ENCODE measurements around the gene TRIM22. TPM values are rescaled to one million over a fixed set of nuclear protein-coding genes. Genes with fewer than 3 reads are reported as not detected.

Gene TRIM22
- total RNA-seq, 1 experiment from 2014 or later, result not detected

DNA sequence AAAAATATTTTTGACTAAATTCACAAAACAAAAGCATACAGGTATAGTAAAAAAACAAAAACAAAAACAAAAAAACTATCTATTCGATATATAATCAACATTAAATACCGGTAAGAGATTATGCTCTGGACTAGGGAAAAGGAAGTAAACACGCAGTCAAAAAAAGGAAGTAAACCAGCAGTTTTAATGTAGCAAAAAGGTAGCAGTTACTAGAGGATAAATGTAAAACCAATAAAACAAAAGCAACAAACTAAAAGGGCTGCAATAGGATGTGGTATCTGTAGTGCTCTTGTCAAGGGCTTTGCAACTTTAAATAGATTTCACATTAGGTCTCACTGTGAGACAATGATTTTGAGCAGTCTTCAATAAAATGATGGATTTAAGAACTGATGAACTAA is 2.4 kb downstream of the TRIM22 start:
- TF ChIP-seq, protein P1, sequence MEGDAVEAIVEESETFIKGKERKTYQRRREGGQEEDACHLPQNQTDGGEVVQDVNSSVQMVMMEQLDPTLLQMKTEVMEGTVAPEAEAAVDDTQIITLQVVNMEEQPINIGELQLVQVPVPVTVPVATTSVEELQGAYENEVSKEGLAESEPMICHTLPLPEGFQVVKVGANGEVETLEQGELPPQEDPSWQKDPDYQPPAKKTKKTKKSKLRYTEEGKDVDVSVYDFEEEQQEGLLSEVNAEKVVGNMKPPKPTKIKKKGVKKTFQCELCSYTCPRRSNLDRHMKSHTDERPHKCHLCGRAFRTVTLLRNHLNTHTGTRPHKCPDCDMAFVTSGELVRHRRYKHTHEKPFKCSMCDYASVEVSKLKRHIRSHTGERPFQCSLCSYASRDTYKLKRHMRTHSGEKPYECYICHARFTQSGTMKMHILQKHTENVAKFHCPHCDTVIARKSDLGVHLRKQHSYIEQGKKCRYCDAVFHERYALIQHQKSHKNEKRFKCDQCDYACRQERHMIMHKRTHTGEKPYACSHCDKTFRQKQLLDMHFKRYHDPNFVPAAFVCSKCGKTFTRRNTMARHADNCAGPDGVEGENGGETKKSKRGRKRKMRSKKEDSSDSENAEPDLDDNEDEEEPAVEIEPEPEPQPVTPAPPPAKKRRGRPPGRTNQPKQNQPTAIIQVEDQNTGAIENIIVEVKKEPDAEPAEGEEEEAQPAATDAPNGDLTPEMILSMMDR (IDR thresholded peaks at IDR 0.05; ENCODE audit: insufficient read depth in 1 of 2, low read depth in 1 of 2, low read length in 1 of 2, severe bottlenecking in 1 of 2, unreplicated experiment in 1 of 2), result no peak
- H3K4me3 ChIP-seq (ENCODE audit: low read depth, low read length), result no peak overlapping the region
- H3K9me3 ChIP-seq, result no peaks in the 10 kb centered on the region
- CTCF ChIA-PET, result no interaction called here
- no peak overlapping the region for H3K4me3 Mint-ChIP-seq (ENCODE audit: unreplicated experiment)
- peaks cover 16% of the 10 kb centered on the region for H3K4me1 Mint-ChIP-seq (ENCODE audit: low read depth, unreplicated experiment)
- no TSS peak for BruUV-seq (replicated peaks)
- H3K36me3 Mint-ChIP-seq (ENCODE audit: insufficient read depth, unreplicated experiment), result no peaks in the 10 kb centered on the region
- H3K36me3 ChIP-seq (ENCODE audit: control insufficient read depth, insufficient read depth, low read length), result no peaks in the 10 kb centered on the region
- no peaks in the 10 kb centered on the region for H3K27me3 ChIP-seq (replicated peaks; ENCODE audit: control insufficient read depth, insufficient read depth, low read length)
- no peaks in the 10 kb centered on the region for H3K9me3 Mint-ChIP-seq (ENCODE audit: unreplicated experiment)
- DNase-seq, result no peak
- no peak overlapping the region for H3K27ac Mint-ChIP-seq (ENCODE audit: unreplicated experiment)
- peaks cover 20% of the 10 kb centered on the region for H3K4me1 ChIP-seq
- peaks cover 5% of the 10 kb centered on the region for H3K27me3 Mint-ChIP-seq (ENCODE audit: insufficient read depth, unreplicated experiment)
- POLR2A ChIA-PET, result no interaction called here
- intact Hi-C loops (cut with micrococcal nuclease; ENCODE audit: unreplicated experiment), result no loop called here

DNA sequence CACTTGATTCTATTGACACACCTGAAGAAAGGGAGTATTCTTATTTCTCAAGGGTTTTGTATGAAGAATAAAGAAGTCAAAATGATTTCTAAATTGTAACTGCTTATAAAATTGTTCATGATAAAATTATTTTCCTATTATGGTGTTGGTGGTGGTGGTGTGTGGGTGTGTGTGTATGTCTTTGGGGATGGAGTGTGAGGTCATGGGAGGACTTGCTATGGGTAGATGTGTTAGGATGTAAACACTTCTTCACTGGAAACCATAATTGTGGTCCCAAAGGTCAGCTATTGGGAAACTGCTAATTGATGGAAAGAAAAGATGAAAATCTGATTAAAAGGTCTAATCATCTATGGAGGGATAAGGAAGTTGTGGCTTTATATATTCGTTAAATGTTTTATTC is 5.1 kb downstream of the TRIM22 start:
- POLR2A ChIA-PET, result no interaction called here
- TF ChIP-seq, protein P1 (IDR thresholded peaks at IDR 0.05; ENCODE audit: insufficient read depth in 1 of 2, low read depth in 1 of 2, low read length in 1 of 2, severe bottlenecking in 1 of 2, unreplicated experiment in 1 of 2), result no peak
- Histone ChIP-seq H3K4me3 (ENCODE audit: low read depth, low read length) (no peak overlapping the region), H3K27me3 (replicated peaks; ENCODE audit: control insufficient read depth, insufficient read depth, low read length) (no peaks in the 10 kb centered on the region), H3K9me3 (no peaks in the 10 kb centered on the region), H3K36me3 (ENCODE audit: control insufficient read depth, insufficient read depth, low read length) (no peaks in the 10 kb centered on the region), H3K4me1 (peaks cover 20% of the 10 kb centered on the region)
- Mint-ChIP-seq H3K36me3 (ENCODE audit: insufficient read depth, unreplicated experiment) (no peaks in the 10 kb centered on the region), H3K27me3 (ENCODE audit: insufficient read depth, unreplicated experiment) (peaks cover 5% of the 10 kb centered on the region), H3K4me1 (ENCODE audit: low read depth, unreplicated experiment) (peaks cover 14% of the 10 kb centered on the region), H3K4me3 (ENCODE audit: unreplicated experiment) (no peak overlapping the region), H3K27ac (ENCODE audit: unreplicated experiment) (no peak overlapping the region), H3K9me3 (ENCODE audit: unreplicated experiment) (no peaks in the 10 kb centered on the region)
- no TSS peak for BruUV-seq (replicated peaks)
- CTCF ChIA-PET, result no interaction called here
- no peak for DNase-seq
- intact Hi-C loops (cut with micrococcal nuclease; ENCODE audit: unreplicated experiment), result no loop called here

DNA sequence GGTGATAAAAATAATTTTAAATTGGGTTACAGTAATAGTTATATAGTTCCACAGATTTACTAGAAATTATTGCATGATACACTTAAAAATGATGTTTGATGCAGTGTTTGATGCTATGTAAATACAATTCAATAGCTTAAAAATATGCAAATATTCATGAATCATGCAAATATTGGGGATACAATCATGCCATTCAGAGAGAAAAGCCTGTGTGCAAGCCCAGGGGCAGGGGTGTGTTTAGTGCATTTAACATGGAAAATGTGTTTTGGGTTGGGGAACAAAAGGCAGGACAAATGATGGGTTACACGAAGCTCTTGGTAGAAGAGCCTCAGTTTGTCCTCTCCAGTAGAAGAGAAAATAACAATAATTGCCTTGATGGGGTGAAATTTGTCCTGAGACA is 6.0 kb downstream of the TRIM22 start:
- no peak overlapping the region for H3K4me3 Mint-ChIP-seq (ENCODE audit: unreplicated experiment)
- Histone ChIP-seq H3K4me3 (ENCODE audit: low read depth, low read length) (no peak overlapping the region), H3K4me1 (peaks cover 11% of the 10 kb centered on the region), H3K27me3 (replicated peaks; ENCODE audit: control insufficient read depth, insufficient read depth, low read length) (no peaks in the 10 kb centered on the region), H3K9me3 (no peaks in the 10 kb centered on the region), H3K36me3 (ENCODE audit: control insufficient read depth, insufficient read depth, low read length) (no peaks in the 10 kb centered on the region)
- no peak overlapping the region for H3K27ac Mint-ChIP-seq (ENCODE audit: unreplicated experiment)
- peaks cover 5% of the 10 kb centered on the region for H3K27me3 Mint-ChIP-seq (ENCODE audit: insufficient read depth, unreplicated experiment)
- BruUV-seq (replicated peaks), result no TSS peak
- CTCF ChIA-PET, result no interaction called here
- intact Hi-C loops (cut with micrococcal nuclease; ENCODE audit: unreplicated experiment), result no loop called here
- H3K9me3 Mint-ChIP-seq (ENCODE audit: unreplicated experiment), result no peaks in the 10 kb centered on the region
- peaks cover 5% of the 10 kb centered on the region for H3K4me1 Mint-ChIP-seq (ENCODE audit: low read depth, unreplicated experiment)
- no peaks in the 10 kb centered on the region for H3K36me3 Mint-ChIP-seq (ENCODE audit: insufficient read depth, unreplicated experiment)
- POLR2A ChIA-PET, result no interaction called here
- TF ChIP-seq, protein P1 (IDR thresholded peaks at IDR 0.05; ENCODE audit: insufficient read depth in 1 of 2, low read depth in 1 of 2, low read length in 1 of 2, severe bottlenecking in 1 of 2, unreplicated experiment in 1 of 2), result no peak
- DNase-seq, result no peak
